HG03139 (cell line): Measurements from ENCODE around the gene DIPK1C.

ENCODE experiments used
- ATAC-seq: cut with Tn5 transposase; IDR thresholded peaks from one replicate; pipeline ENCODE4 v1.9.1; 2021; ENCODE audit not compliant: unreplicated experiment

DIPK1C gene

GRCh38 chr18:74453642-74454198 lies 3.4 kb downstream of the DIPK1C start:
- no peak for ATAC-seq

- no peak for ATAC-seq
Observed at GRCh38 chr18:74453016-74453566, 4.0 kb downstream of the DIPK1C start.

- no peak for ATAC-seq
Observed at GRCh38 chr18:74451148-74451547, 6.0 kb downstream of the DIPK1C start.

- no peak for ATAC-seq
Observed at GRCh38 chr18:74450626-74451025, 6.5 kb downstream of the DIPK1C start.

- no peak for ATAC-seq
Observed at GRCh38 chr18:74447404-74448152, 9.5 kb downstream of the DIPK1C start.

GRCh38 chr18:74446631-74447403 lies 10.3 kb downstream of the DIPK1C start:
- no peak for ATAC-seq

- ATAC-seq, result no peak
Observed at GRCh38 chr18:74446178-74446577, 10.9 kb downstream of the DIPK1C start.

GRCh38 chr18:74445585-74445984 lies 11.5 kb downstream of the DIPK1C start:
- ATAC-seq, result no peak

GRCh38 chr18:74444104-74444503 lies 13.0 kb downstream of the DIPK1C start:
- ATAC-seq, result no peak

- ATAC-seq, result no peak
Observed at GRCh38 chr18:74440808-74441427, 16.2 kb downstream of the DIPK1C start.

GRCh38 chr18:74438091-74438490 lies 19.0 kb downstream of the DIPK1C start:
- no peak for ATAC-seq

- no peak for ATAC-seq
Observed at GRCh38 chr18:74436158-74436769, 20.8 kb downstream of the DIPK1C start.

- ATAC-seq, result no peak
Observed at GRCh38 chr18:74435740-74436139, 21.4 kb downstream of the DIPK1C start.

GRCh38 chr18:74434466-74434865 lies 22.6 kb downstream of the DIPK1C start:
- no peak for ATAC-seq

GRCh38 chr18:74430806-74431571 lies 26.1 kb downstream of the DIPK1C start:
- no peak for ATAC-seq

GRCh38 chr18:74430231-74430630 lies 26.9 kb downstream of the DIPK1C start:
- no peak for ATAC-seq

GRCh38 chr18:74429096-74429495 lies 28.0 kb downstream of the DIPK1C start:
- no peak for ATAC-seq

- no peak for ATAC-seq
Observed at GRCh38 chr18:74427442-74428112, 29.5 kb downstream of the DIPK1C start.

- ATAC-seq, result no peak
Observed at GRCh38 chr18:74425876-74426275, 31.2 kb downstream of the DIPK1C start.

- no peak for ATAC-seq
Observed at GRCh38 chr18:74425161-74425560, 31.9 kb downstream of the DIPK1C start.
